CD14-positive monocyte (primary cell): ENCODE measurements around the gene BARHL1. TPM values are rescaled to one million over a fixed set of nuclear protein-coding genes. Genes with fewer than 3 reads are reported as not detected.

Experiments
- DNase-seq, 3 donors: peaks; one replicate each; pipeline ENCODE4 v3.0.0-alpha.2; 2011 to 2022
- H2AFZ ChIP-seq: 2 replicates; pipeline ENCODE4 v1.6.0; 2012; ENCODE audit warnings: mild to moderate bottlenecking, low read depth, low read length, inconsistent platforms; ENCODE audit not compliant: insufficient read depth, poor library complexity, severe bottlenecking
- H3K27ac ChIP-seq, 2 donors: 1 replicate in 1 of 2; 2 replicates in 1 of 2; pipeline ENCODE4 v1.5.1; 2012 to 2013; ENCODE audit warnings: low read length in 2 of 2, control low read depth in 1 of 2, inconsistent platforms in 1 of 2, low read depth in 1 of 2, mild to moderate bottlenecking in 1 of 2
- H3K27me3 ChIP-seq, 2 donors: one replicate each; pipeline versions ENCODE4 v1.6.0 to v1.6.1; 2011 to 2013; ENCODE audit warnings: low read length in 2 of 2; ENCODE audit not compliant: control insufficient read depth in 2 of 2, insufficient read depth in 2 of 2
- H3K36me3 ChIP-seq, 2 donors: replicated peaks in 1 of 2; 1 replicate in 1 of 2; 2 replicates in 1 of 2; pipeline versions ENCODE4 v1.5.1 to v1.6.1; 2012 to 2013; ENCODE audit warnings: low read length in 2 of 2, control low read depth in 1 of 2, inconsistent platforms in 1 of 2, mild to moderate bottlenecking in 1 of 2; ENCODE audit not compliant: insufficient read depth in 2 of 2, control insufficient read depth in 1 of 2
- H3K4me1 ChIP-seq, 2 donors: 1 replicate in 1 of 2; 2 replicates in 1 of 2; pipeline versions ENCODE4 v1.5.1 to v1.6.1; 2012 to 2013; ENCODE audit warnings: low read length in 2 of 2, control low read depth in 1 of 2, inconsistent platforms in 1 of 2, mild to moderate bottlenecking in 1 of 2, moderate library complexity in 1 of 2; ENCODE audit not compliant: insufficient read depth in 2 of 2, control insufficient read depth in 1 of 2
- H3K4me2 ChIP-seq: replicated peaks from 2 replicates; pipeline ENCODE3; 2012; ENCODE audit warnings: low read length, moderate library complexity, mild to moderate bottlenecking; ENCODE audit not compliant: poor library complexity, severe bottlenecking; ENCODE audit errors: extremely low read depth
- H3K4me3 ChIP-seq, 3 experiments: fragments of 200-600 bp in 1 of 3; sonication (generic) in 1 of 3; replicated peaks in 1 of 3; 1 replicate in 2 of 3; 2 replicates in 1 of 3; pipeline ENCODE4 v1.5.1; 2011 to 2013; ENCODE audit warnings: low read length in 3 of 3, mild to moderate bottlenecking in 3 of 3, control low read depth in 2 of 3, low read depth in 2 of 3, inconsistent platforms in 1 of 3, moderate library complexity in 1 of 3
- H3K79me2 ChIP-seq: 2 replicates; pipeline ENCODE4 v1.6.0; 2012; ENCODE audit warnings: mild to moderate bottlenecking, control low read depth, inconsistent platforms, low read length, moderate library complexity; ENCODE audit not compliant: insufficient read depth
- H3K9ac ChIP-seq: 2 replicates; pipeline ENCODE4 v1.6.0; 2017; ENCODE audit warnings: low read length, mild to moderate bottlenecking; ENCODE audit not compliant: insufficient read depth, poor library complexity, severe bottlenecking
- H3K9me3 ChIP-seq, 2 donors: replicated peaks in 1 of 2; 1 replicate in 1 of 2; 2 replicates in 1 of 2; pipeline versions ENCODE4 v1.5.1 to v1.6.1; 2012 to 2013; ENCODE audit warnings: low read length in 2 of 2, control low read depth in 1 of 2; ENCODE audit not compliant: control insufficient read depth in 1 of 2, insufficient read depth in 1 of 2
- H4K20me1 ChIP-seq: 2 replicates; pipeline ENCODE4 v1.6.0; 2012; ENCODE audit warnings: mild to moderate bottlenecking, low read length, control low read depth, moderate library complexity; ENCODE audit not compliant: insufficient read depth
- H3K27ac Mint-ChIP-seq, 7 donors: one replicate each; pipeline ENCODE4 v1.8.0; 2020; ENCODE audit warnings: mild to moderate bottlenecking in 7 of 7, mixed read lengths in 7 of 7, moderate library complexity in 6 of 7, inconsistent platforms in 2 of 7
- H3K27me3 Mint-ChIP-seq, 3 donors: one replicate each; pipeline ENCODE4 v1.8.0; 2021 to 2022; ENCODE audit warnings: low read depth in 3 of 3, mild to moderate bottlenecking in 3 of 3, mixed read lengths in 3 of 3, moderate library complexity in 3 of 3, inconsistent platforms in 1 of 3
- H3K36me3 Mint-ChIP-seq, 2 donors: one replicate each; pipeline ENCODE4 v1.8.0; 2020; ENCODE audit warnings: mixed read lengths in 2 of 2, inconsistent platforms in 1 of 2, mild to moderate bottlenecking in 1 of 2
- H3K4me1 Mint-ChIP-seq: one replicate; pipeline ENCODE4 v1.8.0; 2020; ENCODE audit warnings: mild to moderate bottlenecking, mixed read lengths
- H3K4me3 Mint-ChIP-seq, 2 donors: one replicate each; pipeline ENCODE4 v1.8.0; 2020; ENCODE audit warnings: mild to moderate bottlenecking in 2 of 2, mixed read lengths in 2 of 2, moderate library complexity in 1 of 2
- H3K9me3 Mint-ChIP-seq, 7 donors: one replicate each; pipeline ENCODE4 v1.8.0; 2020 to 2022; ENCODE audit warnings: mixed read lengths in 7 of 7, mild to moderate bottlenecking in 6 of 7, moderate library complexity in 6 of 7, inconsistent platforms in 2 of 7
- CTCF ChIP-seq: fragments of 200-600 bp; IDR thresholded peaks from one replicate; pipeline ENCODE4 v1.8.0; 2022; ENCODE audit warnings: antibody characterized with exemption, mild to moderate bottlenecking
- WGBS: methylation state at CpG from one replicate; pipeline ENCODE4 v1.1.5; 2013; ENCODE audit warnings: missing lambda C conversion rate; ENCODE audit not compliant: insufficient coverage; 5-methylcytosine and 5-hydroxymethylcytosine counted together
- intact Hi-C, 2 donors: fragments of 100-400 bp; cut with micrococcal nuclease; formaldehyde crosslinking; loops; one replicate each; pipeline versions ENCODE4 v1.15.0 to v1.15.1; 2023
- polyA plus RNA-seq, 3 donors: library from polyadenylated mRNA; depleted of rRNA in 1 of 3; unstranded in 2 of 3; stranded (reverse) in 1 of 3; fragments of 300-500 nt in 2 of 3; fragments of >200 nt in 1 of 3; fragmentation: Illumina TruSeq in 2 of 3; gene quantifications; 1 replicate in 2 of 3; 2 replicates in 1 of 3; pipeline ENCODE4 v1.2.3, GENCODE V29; 2012 to 2021

BARHL1 gene
- polyA plus RNA-seq, 3 donors, result not detected

- H3K36me3 Mint-ChIP-seq, result no peaks in the 10 kb centered on the region
- Histone ChIP-seq H3K9ac (no peak overlapping the region), H2AFZ (no peak overlapping the region), H3K4me3 (no peak overlapping the region), H3K27me3 (no peaks in the 10 kb centered on the region), H3K27ac (no peak overlapping the region), H3K9me3 (no peaks in the 10 kb centered on the region), H3K4me2 (no peak overlapping the region), H3K4me1 (no peaks in the 10 kb centered on the region), H3K36me3 (no peaks in the 10 kb centered on the region), H4K20me1 (no peaks in the 10 kb centered on the region), H3K79me2 (no peaks in the 10 kb centered on the region)
- no peak for TF ChIP-seq CTCF
- intact Hi-C loops, result no loop called here
- H3K27ac Mint-ChIP-seq, result no peak overlapping the region
- no peak overlapping the region for H3K4me3 Mint-ChIP-seq
- no peaks in the 10 kb centered on the region for H3K4me1 Mint-ChIP-seq
- 84% methylated on average over 2 of the region's 2 CpGs for WGBS
- H3K9me3 Mint-ChIP-seq, result peaks cover 0 to 6% (median 3%) of the 10 kb centered on the region in 7 donors
- peaks cover 11 to 23% (median 19%) of the 10 kb centered on the region in 3 donors for H3K27me3 Mint-ChIP-seq
- no peak for DNase-seq
These were observed 27.7 kb upstream of the BARHL1 start for GRCh38 chr9:132554755-132555154.

GRCh38 chr9:132555528-132555927 lies 26.9 kb upstream of the BARHL1 start:
- WGBS, result no CpG with 5 or more reads among the region's 8 CpGs
- TF ChIP-seq CTCF, result no peak

More at GRCh38 chr9:132555528-132555927, 26.9 kb upstream of the BARHL1 start:
- Histone ChIP-seq H3K4me2 (no peak overlapping the region), H4K20me1 (no peaks in the 10 kb centered on the region), H3K79me2 (no peaks in the 10 kb centered on the region), H3K4me1 (no peaks in the 10 kb centered on the region), H3K9ac (no peak overlapping the region), H3K27me3 (peaks cover 0 to 3% of the 10 kb centered on the region in 2 donors), H2AFZ (no peak overlapping the region), H3K36me3 (no peaks in the 10 kb centered on the region), H3K27ac (no peak overlapping the region), H3K9me3 (no peaks in the 10 kb centered on the region), H3K4me3 (no peak overlapping the region)
- H3K9me3 Mint-ChIP-seq, result peaks cover 0 to 6% (median 3%) of the 10 kb centered on the region in 7 donors
- H3K36me3 Mint-ChIP-seq, result no peaks in the 10 kb centered on the region
- H3K4me3 Mint-ChIP-seq, result no peak overlapping the region
- DNase-seq, result no peak
- intact Hi-C loops, result no loop called here
- peaks cover 15 to 25% (median 19%) of the 10 kb centered on the region in 3 donors for H3K27me3 Mint-ChIP-seq
- H3K4me1 Mint-ChIP-seq, result no peaks in the 10 kb centered on the region
- H3K27ac Mint-ChIP-seq, result no peak overlapping the region
